ENCODE measurements around the gene NRCAM.

NRCAM gene

GRCh38 chr7:108408296-108408991, 47.8 kb downstream of the NRCAM start:
- no peak overlapping the region for H3K27ac ChIP-seq
- no peak for DNase-seq (ENCODE audit: low spot score)
- POLR2A ChIA-PET (ENCODE audit: low non-redundant PET), result no interaction called here
- TF ChIP-seq CTCF (conservative IDR thresholded peaks at IDR 0.05; ENCODE audit: low read depth), result no peak
- CTCF ChIA-PET, result interaction anchor here (0.6 kb wide), 1 partner anchor 46 kb away, joined by 5 read pairs; no protein-coding TSS in a partner anchor

GRCh38 chr7:108407676-108408075, 48.6 kb downstream of the NRCAM start:
- no peak for TF ChIP-seq CTCF (conservative IDR thresholded peaks at IDR 0.05; ENCODE audit: low read depth)
- ChIA-PET CTCF (no interaction called here), POLR2A (ENCODE audit: low non-redundant PET) (no interaction called here)
- no peak overlapping the region for H3K27ac ChIP-seq
- DNase-seq (ENCODE audit: low spot score), result no peak

- H3K27ac ChIP-seq, result no peak overlapping the region
- ChIA-PET CTCF (no interaction called here), POLR2A (ENCODE audit: low non-redundant PET) (no interaction called here)
- no peak for DNase-seq (ENCODE audit: low spot score)
- TF ChIP-seq CTCF (conservative IDR thresholded peaks at IDR 0.05; ENCODE audit: low read depth), result no peak
Measured at GRCh38 chr7:108406222-108406890, 49.9 kb downstream of the NRCAM start.

GRCh38 chr7:108404509-108405420, 51.5 kb downstream of the NRCAM start:
- TF ChIP-seq CTCF (conservative IDR thresholded peaks at IDR 0.05; ENCODE audit: low read depth), result no peak
- DNase-seq (ENCODE audit: low spot score), result no peak
- POLR2A ChIA-PET (ENCODE audit: low non-redundant PET), result no interaction called here
- CTCF ChIA-PET, result no interaction called here
- H3K27ac ChIP-seq, result no peak overlapping the region

GRCh38 chr7:108403597-108404217, 52.5 kb downstream of the NRCAM start:
- no peak overlapping the region for H3K27ac ChIP-seq
- no peak for TF ChIP-seq CTCF (conservative IDR thresholded peaks at IDR 0.05; ENCODE audit: low read depth)
- no peak for DNase-seq (ENCODE audit: low spot score)
- POLR2A ChIA-PET (ENCODE audit: low non-redundant PET), result no interaction called here
- CTCF ChIA-PET, result interaction anchor here (0.6 kb wide), 2 partner anchors 222 to 1584 kb away, joined by 3 to 4 read pairs; no protein-coding TSS in a partner anchor

- ChIA-PET CTCF (interaction anchor here (0.6 kb wide), 1 partner anchor 1585 kb away, joined by 3 read pairs; no protein-coding TSS in a partner anchor), POLR2A (ENCODE audit: low non-redundant PET) (no interaction called here)
- H3K27ac ChIP-seq, result no peak overlapping the region
- no peak for TF ChIP-seq CTCF (conservative IDR thresholded peaks at IDR 0.05; ENCODE audit: low read depth)
- DNase-seq (ENCODE audit: low spot score), result no peak
Measured at GRCh38 chr7:108402865-108403264, 53.4 kb downstream of the NRCAM start.

All from RWPE1 (cell line).